B cell (primary cell): ENCODE data around the gene RIC1. TPM values are rescaled to one million over a fixed set of nuclear protein-coding genes. Genes with fewer than 3 reads are reported as not detected.

Experiments
- ATAC-seq: fragments of 200-7000 bp; cut with Tn5 transposase; one replicate; pipeline ENCODE4 v1.10.0; 2021; ENCODE audit warnings: low read depth, mild to moderate bottlenecking, moderate number of reproducible peaks, moderate library complexity
- CTCF ChIA-PET: fragments of 350-600 bp; sonication (Branson Sonifier 250); formaldehyde crosslinking; loops from one replicate; lab custom pipeline; 2021; ENCODE audit warnings: antibody characterized with exemption, inconsistent platforms; lab: Charles Lee
- POLR2A ChIA-PET: fragments of 350-600 bp; sonication (Branson Sonifier 250); formaldehyde crosslinking; loops from one replicate; lab custom pipeline; 2021; ENCODE audit warnings: antibody characterized with exemption; lab: Charles Lee
- DNase-seq: peaks from one replicate; pipeline ENCODE4 v3.0.0; 2013
- H2AFZ ChIP-seq: 2 replicates; pipeline ENCODE4 v1.6.1; 2012; ENCODE audit warnings: mild to moderate bottlenecking, low read depth, low read length; ENCODE audit not compliant: insufficient read depth, poor library complexity, severe bottlenecking
- H3K27ac ChIP-seq, 2 donors: 1 replicate in 1 of 2; 2 replicates in 1 of 2; pipeline ENCODE4 v1.5.1; 2012 to 2013; ENCODE audit warnings: low read length in 2 of 2, mild to moderate bottlenecking in 2 of 2, moderate library complexity in 1 of 2
- H3K27me3 ChIP-seq, 4 experiments: fragments of 200-600 bp in 1 of 4; sonication (generic) in 1 of 4; replicated peaks in 1 of 4; 1 replicate in 2 of 4; 2 replicates in 2 of 4; pipeline versions ENCODE4 v1.6.1 to v1.7.0; 2013 to 2016; ENCODE audit warnings: low read length in 3 of 4, mild to moderate bottlenecking in 2 of 4, mixed read lengths in 1 of 4, moderate library complexity in 1 of 4; ENCODE audit not compliant: insufficient read depth in 4 of 4, control insufficient read depth in 3 of 4; ENCODE audit errors: control extremely low read depth in 1 of 4
- H3K36me3 ChIP-seq, 2 experiments: replicated peaks in 1 of 2; 1 replicate in 1 of 2; 2 replicates in 1 of 2; pipeline versions ENCODE4 v1.6.1 to v1.7.1; 2013; ENCODE audit warnings: low read length in 1 of 2; ENCODE audit not compliant: insufficient read depth in 2 of 2, control insufficient read depth in 1 of 2; ENCODE audit errors: control extremely low read depth in 1 of 2, extremely low read depth in 1 of 2
- H3K4me1 ChIP-seq, 2 donors: fragments of 200-600 bp in 1 of 2; sonication (generic) in 1 of 2; 1 replicate in 1 of 2; 2 replicates in 1 of 2; pipeline versions ENCODE4 v1.5.1 to v1.6.1; 2013 to 2017; ENCODE audit warnings: low read length in 2 of 2; ENCODE audit not compliant: control insufficient read depth in 2 of 2, insufficient read depth in 2 of 2
- H3K4me2 ChIP-seq: replicated peaks from 2 replicates; pipeline ENCODE3; 2012; ENCODE audit warnings: mild to moderate bottlenecking, low read depth, low read length; ENCODE audit not compliant: poor library complexity, severe bottlenecking
- H3K4me3 ChIP-seq, 5 experiments: fragments of 200-600 bp in 1 of 5; sonication (generic) in 1 of 5; 1 replicate in 3 of 5; 2 replicates in 2 of 5; pipeline versions ENCODE4 v1.5.1 to v1.7.0; 2011 to 2016; ENCODE audit warnings: low read length in 4 of 5, mild to moderate bottlenecking in 4 of 5, low read depth in 2 of 5, control low read depth in 1 of 5, moderate library complexity in 1 of 5; ENCODE audit not compliant: insufficient read depth in 1 of 5; ENCODE audit errors: control extremely low read depth in 1 of 5, extremely low read depth in 1 of 5
- H3K79me2 ChIP-seq: fragments of 200-600 bp; sonication (generic); one replicate; pipeline ENCODE4 v1.6.0; 2016; ENCODE audit warnings: low read length; ENCODE audit not compliant: control insufficient read depth, insufficient read depth
- H3K9ac ChIP-seq: fragments of 200-600 bp; sonication (generic); 2 replicates; pipeline ENCODE4 v1.6.1; 2017; ENCODE audit warnings: mild to moderate bottlenecking, low read length, moderate library complexity
- H3K9me3 ChIP-seq, 3 donors: one replicate each; pipeline versions ENCODE4 v1.6.1 to v1.7.1; 2013; ENCODE audit warnings: low read length in 2 of 3; ENCODE audit not compliant: control insufficient read depth in 2 of 3, insufficient read depth in 1 of 3; ENCODE audit errors: control extremely low read depth in 1 of 3
- H4K20me1 ChIP-seq: 2 replicates; pipeline ENCODE4 v1.6.0; 2012; ENCODE audit warnings: mild to moderate bottlenecking, low read length; ENCODE audit not compliant: insufficient read depth, control insufficient read depth, poor library complexity, severe bottlenecking
- H3K27ac Mint-ChIP-seq: one replicate; pipeline ENCODE4 v1.8.0; 2021; ENCODE audit warnings: mixed read lengths
- H3K27me3 Mint-ChIP-seq: one replicate; pipeline ENCODE4 v1.8.0; 2021; ENCODE audit warnings: mixed read lengths
- H3K4me1 Mint-ChIP-seq: one replicate; pipeline ENCODE4 v1.8.0; 2021; ENCODE audit warnings: mixed read lengths
- H3K4me3 Mint-ChIP-seq: one replicate; pipeline ENCODE4 v1.8.0; 2021; ENCODE audit warnings: mixed read lengths
- H3K9me3 Mint-ChIP-seq: one replicate; pipeline ENCODE4 v1.8.0; 2022; ENCODE audit warnings: mixed read lengths; ENCODE audit not compliant: insufficient read depth
- EZH2 ChIP-seq: IDR thresholded peaks from 2 replicates; pipeline ENCODE4 v1.6.1; 2012; ENCODE audit warnings: borderline replicate concordance, low read depth, mild to moderate bottlenecking, moderate library complexity, low read length; ENCODE audit not compliant: insufficient read depth, poor library complexity, severe bottlenecking
- WGBS: methylation state at CpG from one replicate; pipeline ENCODE4 v1.1.5; 2013; ENCODE audit warnings: missing lambda C conversion rate; ENCODE audit not compliant: insufficient coverage; 5-methylcytosine and 5-hydroxymethylcytosine counted together
- intact Hi-C: fragments of 100-400 bp; cut with micrococcal nuclease; formaldehyde crosslinking; loops from one replicate; pipeline ENCODE4 v1.10.0; 2022
- polyA plus RNA-seq: library from polyadenylated mRNA; depleted of rRNA; stranded (reverse); fragments of >200 nt; gene quantifications from 2 replicates; pipeline ENCODE4 v1.2.3, GENCODE V29; 2012
- total RNA-seq, 2 donors: library from RNA; stranded (reverse); fragments of 120-200 nt in 1 of 2; gene quantifications; 1 replicate in 1 of 2; 2 replicates in 1 of 2; pipeline versions ENCODE4 v1.2.3 to v1.2.4, GENCODE V29; 2013 to 2022
- TF ChIP-seq, protein P1 (sequence below): fragments of 200-600 bp; IDR thresholded peaks from one replicate; pipeline ENCODE4 v1.8.0; 2022; ENCODE audit warnings: antibody characterized with exemption, mild to moderate bottlenecking

RIC1 gene
- total and polyA plus RNA-seq, 2 donors (not counting 1 experiment from before 2014, with no cell fraction given): 20.7 to 58.8 TPM

DNA sequence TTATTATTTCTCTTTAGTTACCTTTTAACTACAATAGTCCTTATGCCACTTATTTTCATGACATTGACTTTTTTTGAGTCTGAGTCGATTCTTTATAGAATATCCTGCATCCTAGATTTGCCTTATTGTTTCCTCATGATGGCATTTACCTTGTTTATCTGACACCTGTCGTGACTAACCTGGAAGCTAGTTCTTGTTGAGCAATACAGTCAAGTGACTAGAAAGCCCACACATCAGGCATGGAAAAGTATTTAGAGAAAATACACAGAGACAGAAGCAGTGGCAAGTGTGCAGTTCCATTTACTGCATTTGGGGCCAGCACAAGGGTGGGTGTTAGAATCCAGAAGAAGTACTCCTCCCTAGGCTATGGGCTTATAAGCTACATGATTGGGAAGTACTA, 106.2 kb downstream of the RIC1 start:
- POLR2A ChIA-PET: no interaction called here

DNA sequence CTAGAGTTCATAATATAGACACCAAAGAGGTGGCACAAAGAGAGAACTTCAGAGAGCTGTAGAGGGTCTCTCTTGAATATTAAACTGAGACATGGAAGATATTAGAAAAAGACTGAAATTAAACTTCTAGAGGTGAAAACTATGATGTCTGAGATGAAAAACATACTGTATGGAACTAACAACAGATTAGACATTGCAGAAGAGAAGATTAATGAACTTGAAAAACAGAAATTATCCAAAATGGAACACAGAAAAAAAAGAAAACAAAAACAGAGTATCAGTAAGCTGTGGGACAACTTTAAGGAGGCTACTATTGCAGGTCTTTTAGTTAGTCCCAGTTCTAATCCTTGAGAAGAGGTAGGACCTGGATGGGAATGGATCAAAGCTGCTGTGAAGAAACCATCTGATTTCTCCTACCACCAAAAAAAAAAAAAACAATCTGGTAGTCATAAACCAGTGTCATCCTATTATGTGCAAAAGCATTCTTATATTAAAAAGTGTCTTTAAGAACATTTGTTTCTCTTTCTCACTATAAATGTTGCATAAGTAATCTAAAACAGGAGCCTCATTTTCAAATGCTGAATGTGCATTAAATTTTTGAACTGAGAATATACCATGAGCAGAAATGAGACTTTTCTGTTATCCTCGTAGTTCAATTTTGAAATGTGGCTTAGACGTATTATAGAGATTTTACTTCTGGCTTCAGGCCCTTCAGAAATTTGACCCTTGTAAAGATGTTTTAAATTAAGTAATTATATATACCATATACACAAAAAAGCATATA, 107.8 kb downstream of the RIC1 start:
- Histone ChIP-seq H3K27me3 (no peaks in the 10 kb centered on the region), H3K9me3 (no peaks in the 10 kb centered on the region), H3K9ac (no peak overlapping the region), H3K27ac (no peak overlapping the region), H2AFZ (no peak overlapping the region), H3K4me1 (no peaks in the 10 kb centered on the region), H3K36me3 (peaks cover 4 to 32% of the 10 kb centered on the region in 2 experiments), H3K4me2 (no peak overlapping the region), H3K4me3 (no peak overlapping the region), H4K20me1 (no peaks in the 10 kb centered on the region), H3K79me2 (no peaks in the 10 kb centered on the region)
- H3K4me3 Mint-ChIP-seq: no peak overlapping the region
- no peak overlapping the region for H3K27ac Mint-ChIP-seq
- ChIA-PET CTCF (no interaction called here), POLR2A (no interaction called here)
- TF ChIP-seq, protein P1, sequence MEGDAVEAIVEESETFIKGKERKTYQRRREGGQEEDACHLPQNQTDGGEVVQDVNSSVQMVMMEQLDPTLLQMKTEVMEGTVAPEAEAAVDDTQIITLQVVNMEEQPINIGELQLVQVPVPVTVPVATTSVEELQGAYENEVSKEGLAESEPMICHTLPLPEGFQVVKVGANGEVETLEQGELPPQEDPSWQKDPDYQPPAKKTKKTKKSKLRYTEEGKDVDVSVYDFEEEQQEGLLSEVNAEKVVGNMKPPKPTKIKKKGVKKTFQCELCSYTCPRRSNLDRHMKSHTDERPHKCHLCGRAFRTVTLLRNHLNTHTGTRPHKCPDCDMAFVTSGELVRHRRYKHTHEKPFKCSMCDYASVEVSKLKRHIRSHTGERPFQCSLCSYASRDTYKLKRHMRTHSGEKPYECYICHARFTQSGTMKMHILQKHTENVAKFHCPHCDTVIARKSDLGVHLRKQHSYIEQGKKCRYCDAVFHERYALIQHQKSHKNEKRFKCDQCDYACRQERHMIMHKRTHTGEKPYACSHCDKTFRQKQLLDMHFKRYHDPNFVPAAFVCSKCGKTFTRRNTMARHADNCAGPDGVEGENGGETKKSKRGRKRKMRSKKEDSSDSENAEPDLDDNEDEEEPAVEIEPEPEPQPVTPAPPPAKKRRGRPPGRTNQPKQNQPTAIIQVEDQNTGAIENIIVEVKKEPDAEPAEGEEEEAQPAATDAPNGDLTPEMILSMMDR: no peak
- TF ChIP-seq EZH2: no peak
- H3K27me3 Mint-ChIP-seq: no peaks in the 10 kb centered on the region
- H3K4me1 Mint-ChIP-seq: no peaks in the 10 kb centered on the region
- no CpG with 5 or more reads among the region's 2 CpGs for WGBS
- H3K9me3 Mint-ChIP-seq: no peaks in the 10 kb centered on the region
- intact Hi-C loops: no loop called here
- ATAC-seq (no peak), DNase-seq (no peak)

More for the DNA sequence above, 106.2 kb downstream of the RIC1 start:
- H3K4me1 ChIP-seq: no peaks in the 10 kb centered on the region
- no peak overlapping the region for H3K4me3 ChIP-seq
- Mint-ChIP-seq H3K4me1 (no peaks in the 10 kb centered on the region), H3K27ac (no peak overlapping the region), H3K4me3 (no peak overlapping the region), H3K27me3 (no peaks in the 10 kb centered on the region), H3K9me3 (no peaks in the 10 kb centered on the region)
- H4K20me1 ChIP-seq: no peaks in the 10 kb centered on the region
- H3K9ac ChIP-seq: no peak overlapping the region
- no peak for ATAC-seq
- H3K9me3 ChIP-seq: no peaks in the 10 kb centered on the region
- TF ChIP-seq, protein P1: no peak
- TF ChIP-seq EZH2: no peak
- 100% methylated on average over 1 of the region's 2 CpGs for WGBS
- CTCF ChIA-PET: no interaction called here
- no peak overlapping the region for H3K27ac ChIP-seq
- intact Hi-C loops: no loop called here
- no peak overlapping the region for H2AFZ ChIP-seq
- no peaks in the 10 kb centered on the region for H3K79me2 ChIP-seq
- H3K27me3 ChIP-seq: no peaks in the 10 kb centered on the region
- DNase-seq: no peak
- no peak overlapping the region for H3K4me2 ChIP-seq
- peaks cover 4 to 35% of the 10 kb centered on the region in 2 experiments for H3K36me3 ChIP-seq
